Superior temporal gyrus (tissue), 1 donor: Measurements from ENCODE around the gene WNT9A.
"Not testable (repeated sequence)": the region's sequence is repeated elsewhere in the genome, so short reads cannot be mapped to it uniquely, and the experiment has no call there.

Experiments
- DNase-seq: peaks from one replicate; pipeline ENCODE4 v3.0.0-alpha.2; 2016; ENCODE audit errors: extremely low spot score

Gene WNT9A

DNA sequence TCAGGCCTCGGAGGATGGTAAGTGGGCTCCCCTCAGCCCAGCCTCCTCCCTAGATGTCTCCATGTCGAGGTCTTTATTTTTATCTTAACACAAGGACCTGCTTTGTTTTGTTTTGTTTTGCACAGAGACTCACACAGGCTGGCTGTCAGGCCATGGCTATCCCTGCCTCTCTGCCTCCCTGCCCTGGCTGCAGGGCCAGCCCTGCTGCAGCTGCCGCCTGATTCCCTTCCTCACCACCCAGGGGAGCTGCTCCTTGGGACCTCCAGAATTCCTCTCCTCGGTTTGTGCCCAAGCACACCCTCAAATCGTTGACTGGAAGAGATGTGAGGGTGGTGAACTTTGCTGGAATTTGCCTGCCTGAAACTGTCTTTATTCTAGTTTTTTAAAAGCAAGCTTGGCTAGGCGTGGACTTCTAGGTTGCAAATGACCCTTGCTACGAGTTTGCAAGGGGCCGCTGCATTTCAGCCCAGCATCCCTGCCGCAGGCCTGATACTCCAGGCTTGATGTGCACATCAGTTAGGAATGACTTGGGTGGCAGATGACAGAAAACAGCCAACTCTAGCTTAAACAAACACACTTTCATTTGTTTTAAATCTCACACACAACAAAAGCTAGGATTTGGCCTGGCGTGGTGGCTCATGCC lies 37.1 kb downstream of the WNT9A start:
- DNase-seq: peak; percentile 41

DNA sequence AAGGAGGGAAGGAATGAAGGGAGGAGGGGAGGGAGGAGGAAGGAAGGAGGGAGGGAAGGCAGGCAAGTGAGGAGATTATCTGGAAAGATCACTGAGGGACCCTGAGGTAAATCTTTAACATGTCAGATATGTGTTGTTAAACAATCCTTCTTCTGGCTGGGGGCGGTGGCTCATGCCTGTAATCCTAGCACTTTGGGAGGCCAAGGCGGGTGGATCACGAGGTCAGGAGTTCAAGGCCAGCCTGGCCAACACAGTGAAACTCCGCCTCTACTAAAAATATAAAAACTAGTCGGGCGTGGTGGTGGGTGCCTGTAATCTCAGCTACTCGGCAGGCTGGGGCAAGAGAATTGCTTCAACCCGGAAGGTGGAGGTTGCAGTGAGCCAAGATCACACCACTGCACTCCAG lies 37.8 kb downstream of the WNT9A start:
- not testable (repeated sequence) for DNase-seq

DNA sequence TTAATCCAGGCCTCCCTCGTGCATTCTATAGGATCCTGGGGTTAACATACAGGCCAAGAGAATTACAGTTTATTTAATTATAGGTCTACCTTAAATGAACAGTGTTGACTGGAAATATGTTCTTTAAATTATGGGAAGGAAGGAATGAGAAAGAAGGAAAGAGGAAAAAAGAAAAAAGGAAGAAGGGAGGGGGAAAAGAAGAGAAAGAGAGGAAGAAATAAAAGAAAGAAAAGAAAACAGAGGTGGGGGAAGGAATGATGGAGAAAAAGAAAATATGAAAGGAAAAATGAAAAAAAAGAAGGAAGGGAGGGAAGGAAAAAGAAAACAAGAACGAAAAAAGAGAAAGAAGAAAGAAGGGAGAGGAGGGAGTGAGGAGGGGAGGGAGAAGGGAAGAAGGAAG lies 38.5 kb downstream of the WNT9A start:
- DNase-seq: no peak

DNA sequence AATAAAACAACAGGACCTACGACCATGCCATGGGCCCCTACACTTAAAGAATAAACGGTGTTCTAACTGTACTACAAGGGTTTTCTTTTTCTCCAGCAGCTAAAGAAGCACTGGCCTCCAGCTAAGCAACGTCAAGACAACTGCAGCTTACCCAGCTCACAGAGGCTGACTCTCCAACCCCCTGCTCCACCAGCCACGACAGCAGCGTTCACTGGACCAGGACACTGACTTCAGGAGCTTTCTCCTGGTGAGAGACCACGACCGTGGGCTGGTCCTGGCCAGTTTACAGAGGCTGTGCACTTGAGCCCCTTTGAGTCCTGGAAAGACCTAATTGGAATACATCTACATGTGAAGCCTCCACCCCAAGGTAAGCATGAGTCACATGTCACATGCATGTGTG lies 39.4 kb downstream of the WNT9A start:
- DNase-seq: no peak

DNA sequence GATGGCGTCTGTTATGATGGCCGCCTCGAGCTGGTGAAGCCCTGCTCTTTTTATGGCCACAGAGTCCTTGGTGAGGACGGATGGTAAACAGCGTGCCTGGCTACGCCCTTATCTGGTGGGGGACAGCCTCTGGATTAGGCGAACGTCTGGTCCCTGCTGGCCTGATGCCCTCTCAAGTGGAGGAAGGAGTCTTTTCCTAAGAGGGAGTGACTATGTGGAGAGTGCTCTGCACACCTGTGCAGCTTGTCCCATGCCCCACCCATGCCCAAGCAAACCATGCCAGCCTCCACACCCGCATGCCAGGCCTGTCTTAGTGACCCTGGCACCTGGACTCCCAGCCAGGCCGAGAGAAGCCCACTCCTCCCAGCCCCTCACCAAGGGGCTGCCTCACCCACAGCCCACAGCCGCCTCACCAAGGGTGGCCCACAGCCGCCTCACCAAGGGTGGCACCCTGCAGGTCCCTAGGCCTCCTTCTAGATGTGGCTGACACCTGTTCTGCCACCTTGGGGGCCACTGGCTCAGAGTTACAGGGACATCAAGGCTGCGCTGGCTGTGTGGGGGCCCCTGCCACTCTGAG lies 40.2 kb downstream of the WNT9A start:
- no peak for DNase-seq

DNA sequence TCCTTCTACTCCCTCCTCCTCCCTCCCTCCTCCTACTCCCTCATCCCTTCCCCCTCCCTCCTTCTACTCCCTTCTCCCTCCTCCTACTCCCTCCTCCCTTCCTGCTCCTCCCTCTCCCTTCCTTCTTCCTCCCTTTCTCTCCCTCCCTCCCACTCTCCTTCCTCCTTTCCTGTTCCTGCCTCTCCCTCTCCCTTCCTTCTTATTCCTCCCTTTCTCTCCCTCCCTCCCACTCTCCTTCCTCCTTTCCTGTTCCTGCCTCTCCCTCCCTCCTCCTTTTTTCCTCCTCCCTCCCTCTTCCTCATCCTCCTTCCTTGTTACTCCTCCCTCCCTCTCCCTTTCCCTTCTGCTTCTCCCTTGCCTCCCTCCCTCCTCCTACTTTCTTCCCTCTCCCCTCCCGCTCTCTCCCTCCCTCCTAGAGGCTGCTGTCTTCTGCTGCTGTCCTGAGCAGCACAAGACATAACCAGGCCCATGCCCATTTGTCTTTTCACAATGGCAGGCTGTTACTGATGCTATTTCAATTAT lies 41.1 kb downstream of the WNT9A start:
- DNase-seq: no peak

DNA sequence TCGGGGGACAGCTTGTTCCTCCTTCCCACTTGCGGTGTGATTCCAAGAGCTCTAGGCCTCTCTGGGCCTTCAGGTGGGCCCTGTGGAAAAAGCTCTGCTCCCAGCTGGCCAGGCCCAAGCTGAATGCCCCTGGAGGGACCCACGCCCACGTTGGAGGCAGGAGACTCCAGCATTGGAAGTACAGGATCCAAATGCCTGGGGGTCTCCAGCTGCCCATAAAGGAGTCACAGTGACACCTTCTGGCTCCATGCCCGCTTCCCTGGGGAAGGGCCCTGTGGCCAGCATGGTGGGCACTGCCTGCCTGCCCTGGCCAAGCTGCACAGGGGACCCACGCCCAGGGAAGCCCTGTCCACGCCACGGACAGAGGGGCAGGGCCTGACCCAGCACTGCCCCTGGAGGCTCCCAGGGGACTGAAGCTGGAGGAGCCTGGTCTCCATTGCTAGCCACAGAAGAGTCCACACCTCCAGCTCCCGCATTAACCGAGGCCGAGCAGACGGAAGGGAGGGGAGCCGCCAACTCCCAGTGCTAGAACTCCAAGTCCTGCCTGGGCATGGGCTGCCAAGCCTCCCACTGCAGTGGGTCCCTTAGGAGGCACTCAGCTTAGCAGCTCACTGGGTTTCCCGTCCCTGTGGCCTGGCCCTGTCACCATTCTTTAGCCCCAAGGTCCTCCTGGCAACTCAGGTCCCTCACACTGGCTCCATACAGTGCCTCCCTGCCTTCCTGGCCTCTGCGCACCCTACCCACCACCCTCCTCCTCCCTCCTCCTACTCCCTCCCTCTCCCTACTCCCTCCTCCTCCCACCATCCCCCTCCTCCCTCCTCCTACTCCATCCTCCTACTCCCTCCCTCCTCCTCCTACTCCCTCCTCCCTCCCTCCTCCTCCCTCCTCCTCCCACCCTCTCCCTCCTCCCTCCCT lies 41.9 kb downstream of the WNT9A start:
- DNase-seq: no peak

DNA sequence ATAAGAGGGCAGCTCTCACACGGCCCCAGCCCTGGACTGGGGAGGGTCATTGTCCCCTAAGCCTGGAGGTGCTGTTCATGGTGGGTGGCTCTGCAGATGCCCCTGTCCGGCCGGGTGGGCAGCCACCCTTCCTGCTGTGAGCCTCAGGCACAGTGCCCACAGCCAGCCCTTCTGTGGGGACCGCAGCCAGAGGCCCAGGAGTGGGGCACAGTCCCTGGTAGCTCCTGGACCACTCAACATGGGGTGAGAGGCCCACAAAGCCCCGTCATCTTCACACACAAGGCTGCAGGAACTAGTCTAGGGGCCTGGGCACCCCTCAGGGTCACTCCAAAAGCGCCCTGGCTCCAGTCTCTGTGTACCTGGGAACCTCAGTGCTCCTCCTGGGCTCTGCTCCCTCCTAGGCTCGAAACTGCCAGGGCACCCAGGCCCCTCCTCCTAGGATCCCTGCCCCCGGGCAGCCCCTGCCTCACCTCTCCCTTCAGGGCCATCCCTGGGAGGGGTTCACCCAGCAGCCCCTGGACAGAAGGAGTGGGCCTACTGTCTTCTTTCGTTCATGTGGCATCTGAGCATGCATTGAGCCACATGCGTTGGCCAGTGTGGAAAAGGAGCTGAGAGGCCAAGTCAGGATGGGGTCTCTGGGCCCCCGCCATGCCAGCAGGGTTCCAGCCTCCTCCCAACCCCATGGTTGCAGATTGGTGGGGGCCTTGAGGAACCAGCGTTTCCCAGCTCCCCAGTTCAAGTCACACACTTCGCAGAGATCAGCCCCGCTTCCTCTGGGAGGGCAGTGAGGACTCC lies 43.0 kb downstream of the WNT9A start:
- DNase-seq: no peak

DNA sequence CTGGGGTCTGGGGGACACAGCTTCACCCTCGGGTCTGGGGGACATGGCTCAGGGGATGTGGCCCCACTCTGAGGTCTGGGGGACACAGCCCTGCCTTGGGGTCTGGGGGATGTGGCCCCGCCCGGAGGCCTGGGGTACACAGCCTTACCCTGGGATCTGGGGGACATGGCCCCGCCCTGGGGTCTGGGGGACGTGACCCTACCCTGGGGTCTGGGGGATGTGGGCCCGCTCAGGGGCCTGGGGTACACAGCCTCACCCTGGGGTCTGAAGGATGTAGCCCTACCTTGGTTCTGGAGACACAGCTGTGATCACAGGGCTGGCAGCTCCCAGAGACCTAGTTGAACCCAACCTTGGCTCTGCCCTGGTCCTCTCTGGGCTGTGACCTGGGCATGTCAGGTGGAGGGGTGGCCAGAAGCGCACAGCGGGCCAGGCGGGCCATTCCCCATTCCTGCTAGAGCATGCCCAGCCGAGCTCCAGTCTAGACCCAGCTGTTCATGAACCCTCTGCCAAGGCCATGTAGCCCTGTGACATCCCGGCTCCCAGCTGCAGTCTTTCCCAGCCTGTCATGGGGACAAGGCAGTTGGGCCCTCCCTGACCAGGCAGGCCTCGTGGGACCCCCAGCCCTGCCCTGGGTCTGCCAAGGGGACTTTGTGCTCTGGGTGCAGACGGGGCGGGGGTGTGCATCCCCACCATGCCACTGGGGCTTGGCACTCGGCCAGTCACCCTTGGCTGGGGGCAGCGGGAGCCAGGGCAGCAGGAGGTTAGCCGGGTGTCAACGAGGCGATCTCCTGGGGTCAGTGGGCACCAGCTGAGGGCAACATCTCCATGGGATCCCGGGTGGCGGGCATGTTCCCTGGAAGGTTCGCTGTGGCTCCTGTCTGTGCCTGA lies 43.9 kb downstream of the WNT9A start:
- DNase-seq: peak; percentile 29

DNA sequence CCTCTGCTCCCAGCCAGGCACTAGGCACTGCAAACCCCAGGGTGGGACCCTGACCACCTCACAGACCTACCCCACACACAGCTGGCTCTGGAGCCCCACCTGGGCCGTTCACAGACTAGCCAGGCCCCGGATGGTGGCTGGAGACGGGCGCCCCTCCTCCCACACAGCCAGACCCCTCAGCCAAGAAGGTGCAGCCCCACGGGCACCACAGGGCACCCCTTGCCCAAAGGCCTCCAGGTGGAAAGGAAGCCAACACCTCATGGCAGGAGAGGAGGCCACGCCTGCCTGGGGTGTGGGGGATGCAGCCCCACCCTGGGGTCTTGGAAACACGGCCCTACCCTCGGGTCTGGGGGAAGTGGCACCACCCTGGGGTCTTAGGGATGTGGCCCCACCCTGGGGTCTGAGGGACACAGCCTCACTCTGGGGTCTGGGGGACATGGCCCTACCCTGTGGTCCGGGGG lies 44.6 kb downstream of the WNT9A start:
- no peak for DNase-seq

DNA sequence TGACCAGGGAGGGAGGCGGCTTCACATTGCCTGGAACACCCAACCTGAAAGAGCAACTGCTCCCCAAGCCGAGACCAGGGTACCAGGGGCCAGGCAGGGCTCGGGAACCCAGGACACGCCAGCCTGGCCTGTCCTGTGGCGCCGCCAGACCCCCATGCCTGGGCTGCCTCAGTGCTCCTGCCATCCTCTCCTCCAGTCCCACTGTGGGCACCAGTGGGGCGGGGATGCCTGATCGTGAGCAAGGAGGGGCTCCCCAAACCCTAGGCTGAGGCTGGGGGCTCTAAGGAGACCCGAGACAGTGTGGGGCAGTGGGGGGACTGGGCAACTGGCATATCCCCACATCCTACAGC lies 45.1 kb downstream of the WNT9A start:
- DNase-seq: no peak

DNA sequence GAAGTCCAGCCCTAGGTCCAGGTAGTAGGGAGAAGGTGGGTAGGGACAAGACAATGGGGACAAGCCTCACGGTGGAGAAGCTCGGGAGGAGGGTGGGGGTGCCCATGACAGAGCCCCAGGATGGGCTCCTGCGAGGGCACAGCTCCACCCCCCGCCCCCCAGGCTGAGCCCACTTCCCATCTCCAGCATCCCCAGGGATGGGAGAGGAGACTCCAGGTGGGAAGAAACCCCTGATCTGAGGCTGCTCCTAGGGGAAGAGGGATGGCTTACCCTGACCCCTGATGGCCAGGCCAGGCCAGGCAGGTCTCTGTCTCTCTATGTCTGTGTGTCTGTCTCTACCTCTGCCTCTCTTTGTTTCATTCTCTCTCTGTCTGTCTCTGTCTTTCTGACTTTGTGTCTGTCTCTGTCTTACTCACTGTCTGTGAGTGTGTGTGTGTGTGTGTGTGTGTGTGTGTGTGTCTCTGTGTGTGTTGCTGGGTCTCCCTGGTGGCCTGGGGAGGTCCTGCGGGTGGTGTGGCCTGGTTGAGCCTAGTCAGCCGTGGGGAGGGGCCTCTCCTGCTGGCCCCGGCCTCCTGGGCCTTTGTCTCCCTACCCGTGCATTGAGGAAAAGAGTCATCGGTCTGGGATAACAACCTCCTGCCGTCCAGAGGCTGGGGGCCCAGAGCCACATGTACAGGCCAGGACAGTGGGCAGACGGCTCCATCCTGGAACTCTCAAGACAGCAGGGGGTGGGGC lies 45.7 kb downstream of the WNT9A start:
- DNase-seq: no peak

DNA sequence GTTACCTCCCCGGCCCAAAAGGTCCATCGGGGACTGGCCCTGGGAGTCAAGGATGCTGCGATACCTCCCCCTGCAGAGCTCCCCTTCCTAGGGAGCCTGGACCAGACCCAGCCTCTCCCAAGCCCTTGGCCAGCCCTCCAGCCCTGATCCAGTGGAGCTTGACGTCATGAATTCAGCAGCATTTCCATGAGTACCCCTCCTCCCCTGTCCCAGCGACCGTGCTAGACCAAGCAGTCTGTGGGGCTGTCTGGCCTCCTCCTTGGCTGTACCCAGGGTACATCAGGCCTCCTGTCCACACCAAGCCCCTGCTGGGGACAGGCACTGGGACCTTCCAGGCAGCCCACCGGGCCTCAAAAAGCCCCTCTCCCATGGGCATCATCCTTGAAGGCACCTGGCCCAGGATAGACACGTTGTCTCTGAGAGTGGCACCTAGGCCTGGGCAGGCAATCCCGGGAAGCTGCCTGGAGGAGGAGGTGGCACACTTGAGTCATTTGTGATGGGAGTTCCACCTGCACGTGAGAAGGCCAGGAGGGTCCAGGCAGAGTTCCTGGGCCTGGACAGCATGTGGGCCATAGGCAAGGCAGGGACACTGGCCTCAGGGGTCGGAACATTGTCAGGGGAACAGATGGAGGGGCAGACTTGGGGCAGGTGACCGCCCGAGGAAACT lies 46.4 kb downstream of the WNT9A start:
- DNase-seq: no peak

DNA sequence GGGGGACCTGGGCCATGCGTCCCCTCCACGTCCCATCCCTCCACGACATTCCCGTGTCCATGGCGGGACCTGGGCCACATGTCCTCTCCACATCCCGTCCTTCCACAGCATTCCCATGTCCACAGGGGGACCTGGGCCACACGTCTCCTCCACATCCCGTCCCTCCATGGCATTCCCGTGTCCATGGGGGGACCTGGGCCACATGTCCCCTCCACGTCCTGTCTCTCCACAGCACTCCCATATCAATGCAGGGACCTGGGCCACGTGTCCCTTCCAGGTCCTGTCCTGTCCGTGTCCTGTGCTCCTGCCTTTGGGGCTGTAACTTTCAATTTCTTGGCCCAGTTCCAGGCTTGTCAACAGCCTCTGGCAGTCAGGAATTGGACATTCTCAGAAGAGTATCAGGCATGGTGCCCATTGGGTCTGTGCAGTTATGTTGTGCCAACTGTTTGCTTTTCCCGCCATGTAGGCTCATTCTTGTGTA lies 47.1 kb downstream of the WNT9A start:
- DNase-seq: no peak

DNA sequence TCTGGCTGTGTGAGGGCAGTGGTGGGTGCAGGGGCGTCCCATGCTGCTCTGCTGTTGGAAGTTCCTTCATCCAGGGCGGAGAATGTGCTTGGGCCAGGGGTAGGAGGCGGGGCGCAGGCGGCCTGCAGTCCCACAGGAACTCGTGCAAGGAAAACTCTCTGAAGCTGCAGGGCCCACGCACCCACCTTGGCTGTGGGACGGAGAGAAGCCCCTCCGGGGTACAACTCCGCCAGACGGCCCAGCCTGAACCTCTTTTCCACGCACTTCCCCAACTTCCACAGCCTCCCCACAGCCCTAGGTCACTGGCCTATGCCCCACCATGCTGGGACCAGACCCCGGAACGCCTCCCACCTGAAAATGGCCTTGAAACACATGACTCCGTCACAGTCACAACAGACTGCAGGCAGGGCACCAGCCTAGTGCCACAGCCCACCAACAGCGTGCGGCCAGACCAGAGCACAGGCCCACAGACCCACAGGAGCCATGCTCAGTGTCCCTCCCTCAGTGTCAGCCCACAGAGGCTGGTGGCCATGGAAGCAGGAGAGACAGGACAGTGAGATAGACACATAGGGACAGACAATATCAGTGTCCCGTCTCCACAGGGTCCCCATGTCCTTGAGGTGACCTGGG lies 47.8 kb downstream of the WNT9A start:
- DNase-seq: no peak

DNA sequence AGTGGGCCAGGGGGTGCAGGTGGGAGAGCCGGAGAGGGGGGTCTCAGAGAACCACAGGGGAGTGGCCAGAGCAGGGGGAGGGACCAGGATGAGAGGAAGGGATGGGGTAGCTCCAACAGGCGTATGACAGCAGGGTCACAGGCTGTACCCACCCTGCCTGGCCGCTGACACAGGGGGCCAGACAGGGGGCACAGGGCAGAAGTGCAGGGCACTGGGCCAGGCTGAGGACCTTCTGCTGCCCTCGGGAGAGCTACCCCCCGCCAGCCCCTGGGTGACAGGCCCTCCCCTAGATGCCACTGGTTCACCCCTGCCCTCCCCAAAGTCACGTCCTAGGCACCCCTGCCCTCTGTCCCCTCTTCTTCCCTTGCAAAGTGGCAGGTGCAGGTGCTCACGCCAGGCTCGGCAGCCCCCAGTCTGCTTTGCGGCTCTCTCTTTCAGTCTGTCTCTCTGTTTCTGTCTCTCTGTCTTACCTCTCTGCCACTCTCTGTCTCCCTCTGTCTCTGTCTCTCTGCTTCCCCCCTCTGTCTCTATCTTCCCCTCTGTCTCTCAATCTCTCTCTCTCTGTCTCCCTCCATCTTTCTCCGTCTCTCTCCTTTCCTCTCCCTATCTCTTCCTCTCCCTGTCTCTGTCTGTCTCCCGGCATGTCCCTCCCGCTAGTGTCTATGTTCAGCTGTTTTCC lies 48.5 kb downstream of the WNT9A start:
- no peak for DNase-seq

DNA sequence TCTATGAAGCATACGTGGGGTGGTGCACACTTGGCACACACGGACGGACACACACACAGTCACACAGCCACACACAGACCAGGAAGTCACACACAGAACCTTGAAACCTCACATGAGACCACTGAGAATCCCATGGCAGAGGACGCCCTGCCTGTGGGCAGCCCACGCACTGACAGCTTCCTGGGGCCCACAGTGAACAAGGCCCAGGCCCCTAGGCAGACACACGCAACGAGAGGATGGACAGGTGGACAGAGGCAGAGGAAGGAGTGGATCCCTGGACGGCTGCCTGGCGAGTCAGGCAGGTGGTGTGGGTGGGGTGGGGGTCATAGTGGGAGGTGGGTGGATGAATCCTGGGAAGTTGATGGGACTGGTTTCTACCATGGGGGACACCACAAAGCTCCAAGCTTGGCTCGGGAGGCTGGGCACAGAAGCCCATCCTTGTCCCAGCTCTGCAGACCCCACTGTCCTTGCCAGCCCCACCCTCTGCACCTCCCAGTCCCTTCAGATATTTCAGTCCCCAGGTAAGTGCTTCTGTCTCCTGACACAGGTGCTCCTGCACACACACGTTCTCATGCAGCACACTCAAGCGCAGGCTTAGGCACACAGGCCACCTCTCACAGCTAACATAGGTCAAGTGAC lies 49.1 kb downstream of the WNT9A start:
- DNase-seq: no peak
